HepG2 (cell line): Measurements from ENCODE around the gene IQSEC1. TPM values are rescaled to one million over a fixed set of nuclear protein-coding genes. Genes with fewer than 3 reads are reported as not detected.

Experiments
- ATAC-seq: fragments of 200-7000 bp; cut with Tn5 transposase; 3 replicates; pipeline ENCODE4 v1.9.1; 2020; ENCODE audit warnings: mild to moderate bottlenecking, moderate library complexity
- BruUV-seq: library from RNA; stranded (reverse); fragments of 400-500 nt; replicated peaks from 2 replicates; lab custom pipeline; 2021; lab: Mats Ljungman, UMichigan
- CTCF ChIA-PET: fragments of 300-600 bp; formaldehyde crosslinking; extraction: SDS; loops from one replicate; lab custom pipeline; 2021; ENCODE audit warnings: low total read pairs, inconsistent platforms, low intra/inter-chr PET ratio; lab: Yijun Ruan, JAX
- POLR2A ChIA-PET: fragments of 350-600 bp; sonication (Branson Sonifier 250); formaldehyde crosslinking; loops from one replicate; lab custom pipeline; 2020; ENCODE audit warnings: antibody characterized with exemption, inconsistent platforms; lab: Yijun Ruan, JAX
- DNase-seq: peaks from one replicate; pipeline ENCODE4 v3.0.0-alpha.2; 2015; ENCODE audit warnings: low spot score
- FAIRE-seq: peaks from 3 replicates; lab custom pipeline; 2011; peaks lifted over from hg19 to GRCh38; lab: Jason Lieb, UNC
- H2AFZ ChIP-seq: one replicate; pipeline ENCODE4 v1.6.1; 2011; ENCODE audit warnings: low read length, inconsistent platforms
- H3K27ac ChIP-seq: fragments of 300-600 bp; 3 replicates; pipeline ENCODE4 v1.8.0; 2011; ENCODE audit warnings: mixed run types, mild to moderate bottlenecking, mixed read lengths, low read length, inconsistent platforms; ENCODE audit not compliant: insufficient read depth; ENCODE audit errors: extremely low read length
- H3K27me3 ChIP-seq, 2 experiments: fragments of 200-600 bp in 1 of 2; 2 replicates in 1 of 2; 3 replicates in 1 of 2; pipeline versions ENCODE4 v1.6.0 to v1.8.0; 2011; ENCODE audit warnings: low read length in 2 of 2, mild to moderate bottlenecking in 2 of 2, moderate library complexity in 2 of 2, inconsistent platforms in 1 of 2; ENCODE audit not compliant: insufficient read depth in 2 of 2, control insufficient read depth in 1 of 2
- H3K36me3 ChIP-seq, 2 experiments: fragments of 200-600 bp in 1 of 2; replicated peaks in 1 of 2; 2 replicates in 1 of 2; 3 replicates in 1 of 2; pipeline versions ENCODE4 v1.5.1 to v1.8.0; 2011; ENCODE audit warnings: low read length in 2 of 2, inconsistent platforms in 1 of 2; ENCODE audit not compliant: insufficient read depth in 2 of 2, control insufficient read depth in 1 of 2
- H3K4me1 ChIP-seq: 2 replicates; pipeline ENCODE4 v1.5.1; 2012; ENCODE audit warnings: low read length, inconsistent platforms; ENCODE audit not compliant: insufficient read depth
- H3K4me2 ChIP-seq: 2 replicates; pipeline ENCODE4 v1.6.0; 2011; ENCODE audit warnings: low read depth, low read length, inconsistent platforms
- H3K4me3 ChIP-seq, 3 experiments: fragments of 200-600 bp in 1 of 3; sonication (generic), shearing (Covaris generic) in 1 of 3; replicated peaks in 1 of 3; 2 replicates each; pipeline ENCODE4 v1.5.1; 2011 to 2016; ENCODE audit warnings: low read length in 3 of 3, inconsistent platforms in 2 of 3, low read depth in 2 of 3, mild to moderate bottlenecking in 2 of 3, control low read depth in 1 of 3, mixed read lengths in 1 of 3; ENCODE audit not compliant: insufficient read depth in 1 of 3
- H3K79me2 ChIP-seq: one replicate; pipeline ENCODE4 v1.6.1; 2011; ENCODE audit warnings: low read length, inconsistent platforms; ENCODE audit not compliant: insufficient read depth
- H3K9ac ChIP-seq: 2 replicates; pipeline ENCODE4 v1.6.0; 2011; ENCODE audit warnings: mild to moderate bottlenecking, low read depth, low read length, inconsistent platforms; ENCODE audit not compliant: insufficient read depth
- H3K9me3 ChIP-seq: 2 replicates; pipeline ENCODE4 v1.5.1; 2012; ENCODE audit warnings: mild to moderate bottlenecking, low read length
- H4K20me1 ChIP-seq: 2 replicates; pipeline ENCODE4 v1.6.0; 2011; ENCODE audit warnings: inconsistent platforms, mild to moderate bottlenecking, low read length, moderate library complexity; ENCODE audit not compliant: insufficient read depth
- ZNF574 ChIP-seq: sonication (generic); formaldehyde crosslinking; IDR thresholded peaks from 2 replicates; pipeline ENCODE4 v1.4.0; 2020; ENCODE audit warnings: missing genetic modification reagents
- WGBS: methylation state at CpG from one replicate; pipeline ENCODE4 v1.1.6; 2017; ENCODE audit warnings: low lambda C conversion rate; 5-methylcytosine and 5-hydroxymethylcytosine counted together
- in situ Hi-C: cut with HindIII; loops from 2 replicates; pipeline ENCODE4 v1.10.0; 2017; ENCODE audit warnings: low pct_unique_long_range_greater_than_20kb; ENCODE audit not compliant: extremely low pct_ligation_motif_present
- intact Hi-C: fragments of 100-400 bp; cut with micrococcal nuclease; formaldehyde crosslinking; loops from one replicate; pipeline ENCODE4 v1.10.0; 2022; ENCODE audit not compliant: unreplicated experiment
- polyA plus RNA-seq, 8 experiments: library from polyadenylated mRNA; depleted of rRNA in 3 of 8; stranded (reverse) in 7 of 8; unstranded in 1 of 8; fragments of >200 nt; fragmentation: Illumina TruSeq in 4 of 8; extraction: Trizol in 4 of 8; gene quantifications; 2 replicates each; pipeline versions ENCODE4 v1.2.1 to v1.2.3, GENCODE V29; 2011 to 2016; ENCODE audit warnings: low read depth in 4 of 8, missing spikeins in 1 of 8, mixed read lengths in 1 of 8; ENCODE audit not compliant: insufficient read depth in 1 of 8
- total RNA-seq, 5 experiments: library from RNA; depleted of rRNA; stranded (reverse); fragments of >200 nt; fragmentation: Illumina TruSeq; extraction: Trizol; gene quantifications; 2 replicates each; pipeline ENCODE4 v1.2.3, GENCODE V29; 2016; ENCODE audit warnings: low read depth in 1 of 5
- TF ChIP-seq, protein P1 (sequence below): sonication (generic); formaldehyde crosslinking; IDR thresholded peaks from 2 replicates; pipeline ENCODE4 v1.4.0; 2020; ENCODE audit warnings: mild to moderate bottlenecking, low read depth, missing genetic modification reagents

Gene IQSEC1
- total and polyA plus RNA-seq, 2 of the 13 experiments (the other 11 are each of a cell fraction or from before 2014, with no cell fraction given) = 17.4 to 20.2 TPM

GRCh38 chr3:13068269-13069010, 4.8 kb downstream of the IQSEC1 start:
- 75% methylated on average over 3 of the region's 4 CpGs for WGBS
- FAIRE-seq = no peak
- no peak overlapping the region for H3K4me3 ChIP-seq
- no peaks in the 10 kb centered on the region for H3K79me2 ChIP-seq
- no peak overlapping the region for H3K9ac ChIP-seq
- intact Hi-C loops = no loop called here
- H2AFZ ChIP-seq = no peak overlapping the region
- ChIA-PET CTCF (no interaction called here), POLR2A (no interaction called here)
- no peak for DNase-seq
- no peak; the same call in 2 of the 3 replicates for ATAC-seq
- H3K4me2 ChIP-seq = no peak overlapping the region
- TF ChIP-seq ZNF574 (CRISPR knock-in tag) = peak; percentile 48; the same call in 1 of the 2 replicates
- TF ChIP-seq, protein P1, sequence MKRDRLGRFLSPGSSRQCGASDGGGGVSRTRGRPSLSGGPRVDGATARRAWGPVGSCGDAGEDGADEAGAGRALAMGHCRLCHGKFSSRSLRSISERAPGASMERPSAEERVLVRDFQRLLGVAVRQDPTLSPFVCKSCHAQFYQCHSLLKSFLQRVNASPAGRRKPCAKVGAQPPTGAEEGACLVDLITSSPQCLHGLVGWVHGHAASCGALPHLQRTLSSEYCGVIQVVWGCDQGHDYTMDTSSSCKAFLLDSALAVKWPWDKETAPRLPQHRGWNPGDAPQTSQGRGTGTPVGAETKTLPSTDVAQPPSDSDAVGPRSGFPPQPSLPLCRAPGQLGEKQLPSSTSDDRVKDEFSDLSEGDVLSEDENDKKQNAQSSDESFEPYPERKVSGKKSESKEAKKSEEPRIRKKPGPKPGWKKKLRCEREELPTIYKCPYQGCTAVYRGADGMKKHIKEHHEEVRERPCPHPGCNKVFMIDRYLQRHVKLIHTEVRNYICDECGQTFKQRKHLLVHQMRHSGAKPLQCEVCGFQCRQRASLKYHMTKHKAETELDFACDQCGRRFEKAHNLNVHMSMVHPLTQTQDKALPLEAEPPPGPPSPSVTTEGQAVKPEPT (CRISPR knock-in tag) = no peak
- in situ Hi-C loops = no loop called here
- no peaks in the 10 kb centered on the region for H3K9me3 ChIP-seq
- H3K4me1 ChIP-seq = peaks cover 9% of the 10 kb centered on the region; the same call in 1 of the 2 replicates
- no peaks in the 10 kb centered on the region for H3K27me3 ChIP-seq
- H3K27ac ChIP-seq = no peak overlapping the region
- no peaks in the 10 kb centered on the region for H3K36me3 ChIP-seq
- no TSS peak for BruUV-seq
- H4K20me1 ChIP-seq = 0 out of 2 replicates have a peak, but pooled peaks cover 5% of the 10 kb centered on the region
